Smooth muscle cell (in vitro differentiated cells): ENCODE measurements around the gene MIDN. TPM values are rescaled to one million over a fixed set of nuclear protein-coding genes. Genes with fewer than 3 reads are reported as not detected.

Experiments
- DNase-seq: peaks from one replicate; lab custom pipeline; 2025; ENCODE audit not compliant: unreplicated experiment; lab: John Stamatoyannopoulos, UW
- H2AFZ ChIP-seq: fragments of 200-600 bp; sonication (generic); 2 replicates; pipeline ENCODE4 v1.6.0; 2016; ENCODE audit warnings: antibody characterized with exemption, low read depth, mild to moderate bottlenecking
- H3F3A ChIP-seq: fragments of 200-600 bp; sonication (generic); 2 replicates; pipeline ENCODE4 v1.6.0; 2017; ENCODE audit warnings: antibody characterized with exemption, low read depth
- H3K27ac ChIP-seq: fragments of 200-600 bp; sonication (generic); 2 replicates; pipeline ENCODE4 v1.5.1; 2016; ENCODE audit warnings: low read depth, mild to moderate bottlenecking
- H3K27me3 ChIP-seq: fragments of 200-600 bp; sonication (generic); 2 replicates; pipeline ENCODE4 v1.6.1; 2016; ENCODE audit warnings: low read depth, mild to moderate bottlenecking
- H3K36me3 ChIP-seq: fragments of 200-600 bp; sonication (generic); 2 replicates; pipeline ENCODE4 v1.5.1; 2016; ENCODE audit warnings: low read depth
- H3K4me1 ChIP-seq: fragments of 200-600 bp; sonication (generic); 2 replicates; pipeline ENCODE4 v1.5.1; 2016; ENCODE audit warnings: low read depth
- H3K4me2 ChIP-seq: fragments of 200-600 bp; sonication (generic); 2 replicates; pipeline ENCODE4 v1.6.0; 2016; ENCODE audit warnings: mild to moderate bottlenecking
- H3K4me3 ChIP-seq: fragments of 200-600 bp; sonication (generic); 2 replicates; pipeline ENCODE4 v1.5.1; 2016; ENCODE audit warnings: mild to moderate bottlenecking
- H3K79me2 ChIP-seq: fragments of 200-600 bp; sonication (generic); 2 replicates; pipeline ENCODE4 v1.6.0; 2016; ENCODE audit warnings: low read depth, mild to moderate bottlenecking
- H3K9ac ChIP-seq: fragments of 200-600 bp; sonication (generic); 2 replicates; pipeline ENCODE4 v1.6.0; 2016; ENCODE audit warnings: low read depth
- H3K9me3 ChIP-seq: fragments of 200-600 bp; sonication (generic); replicated peaks from 2 replicates; pipeline ENCODE4 v1.5.1; 2016; ENCODE audit warnings: low read depth
- H4K20me1 ChIP-seq: fragments of 200-600 bp; sonication (generic); 2 replicates; pipeline ENCODE4 v1.6.0; 2016; ENCODE audit warnings: low read depth
- WGBS: methylation state at CpG from one replicate; pipeline ENCODE4 v1.1.7; 2016; ENCODE audit warnings: low lambda C conversion rate; 5-methylcytosine and 5-hydroxymethylcytosine counted together
- polyA plus RNA-seq: library from polyadenylated mRNA; unstranded; fragments of >200 nt; fragmentation: Nextera tagmentation; extraction: Ambion mirVana; gene quantifications from 2 replicates; pipeline ENCODE4 v1.2.1, GENCODE V29; 2016
- total RNA-seq: library from RNA; depleted of rRNA; stranded (reverse); fragments of >200 nt; gene quantifications from 2 replicates; pipeline ENCODE4 v1.2.3, GENCODE V29; 2014
- TF ChIP-seq, protein P1 (sequence below): fragments of 200-600 bp; sonication (generic); IDR thresholded peaks from 2 replicates; pipeline ENCODE4 v1.5.1; 2017; ENCODE audit warnings: borderline replicate concordance, mild to moderate bottlenecking, antibody characterized with exemption; ENCODE audit not compliant: insufficient read depth, poor library complexity, severe bottlenecking

The MIDN gene
- total and polyA plus RNA-seq, 2 experiments from 2014 or later = 58.5 to 65.3 TPM

DNA sequence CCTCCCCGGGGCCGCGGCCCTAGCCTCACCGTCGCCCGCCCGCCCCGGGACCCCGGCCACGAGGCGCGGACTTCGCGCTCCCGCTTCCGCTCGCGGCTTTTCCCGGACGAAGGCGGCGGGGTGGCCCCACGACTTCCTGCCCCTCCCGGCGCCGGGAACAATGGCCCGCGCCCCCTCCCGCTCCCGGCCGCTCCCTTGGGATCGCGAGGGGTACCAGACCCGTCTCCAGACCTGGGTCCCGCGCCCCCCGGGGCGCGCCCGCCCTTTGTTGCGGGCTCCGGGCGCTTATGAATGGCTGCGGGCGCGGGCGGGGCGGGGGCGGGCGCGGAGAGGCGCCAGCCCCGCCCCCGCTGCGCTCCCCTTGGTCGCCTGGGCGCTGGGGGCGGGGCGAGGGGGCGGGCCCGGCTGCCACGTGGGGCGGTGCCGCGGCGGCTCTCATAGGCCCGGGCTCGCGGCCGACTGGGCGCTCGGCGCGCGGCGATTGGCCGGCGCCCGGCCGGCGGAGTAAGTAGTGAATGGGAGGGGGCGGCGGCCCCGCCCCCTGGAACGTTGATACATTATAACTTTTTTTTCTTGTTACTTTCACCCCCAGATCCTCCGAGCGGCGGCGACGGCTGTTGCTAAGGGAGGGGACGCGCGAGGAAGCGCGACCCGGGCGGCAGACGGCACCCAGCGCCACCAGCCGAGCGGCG is 1.1 kb downstream of the MIDN start:
- H3K4me1 ChIP-seq = peaks cover 7% of the 10 kb centered on the region
- DNase-seq = peak; percentile 94
- H2AFZ ChIP-seq = no peak overlapping the region
- H3K9ac ChIP-seq = peak overlapping the region; percentile 98
- H4K20me1 ChIP-seq = peaks cover 49% of the 10 kb centered on the region
- no peaks in the 10 kb centered on the region for H3K9me3 ChIP-seq
- H3K27ac ChIP-seq = peak overlapping the region; percentile 99
- H3K36me3 ChIP-seq = no peaks in the 10 kb centered on the region
- H3K27me3 ChIP-seq = no peaks in the 10 kb centered on the region
- WGBS = under 1% methylated on average over 38 of the region's 102 CpGs
- TF ChIP-seq, protein P1, sequence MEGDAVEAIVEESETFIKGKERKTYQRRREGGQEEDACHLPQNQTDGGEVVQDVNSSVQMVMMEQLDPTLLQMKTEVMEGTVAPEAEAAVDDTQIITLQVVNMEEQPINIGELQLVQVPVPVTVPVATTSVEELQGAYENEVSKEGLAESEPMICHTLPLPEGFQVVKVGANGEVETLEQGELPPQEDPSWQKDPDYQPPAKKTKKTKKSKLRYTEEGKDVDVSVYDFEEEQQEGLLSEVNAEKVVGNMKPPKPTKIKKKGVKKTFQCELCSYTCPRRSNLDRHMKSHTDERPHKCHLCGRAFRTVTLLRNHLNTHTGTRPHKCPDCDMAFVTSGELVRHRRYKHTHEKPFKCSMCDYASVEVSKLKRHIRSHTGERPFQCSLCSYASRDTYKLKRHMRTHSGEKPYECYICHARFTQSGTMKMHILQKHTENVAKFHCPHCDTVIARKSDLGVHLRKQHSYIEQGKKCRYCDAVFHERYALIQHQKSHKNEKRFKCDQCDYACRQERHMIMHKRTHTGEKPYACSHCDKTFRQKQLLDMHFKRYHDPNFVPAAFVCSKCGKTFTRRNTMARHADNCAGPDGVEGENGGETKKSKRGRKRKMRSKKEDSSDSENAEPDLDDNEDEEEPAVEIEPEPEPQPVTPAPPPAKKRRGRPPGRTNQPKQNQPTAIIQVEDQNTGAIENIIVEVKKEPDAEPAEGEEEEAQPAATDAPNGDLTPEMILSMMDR = no peak
- peaks cover 28% of the 10 kb centered on the region for H3F3A ChIP-seq
- H3K79me2 ChIP-seq = peaks cover 43% of the 10 kb centered on the region
- H3K4me3 ChIP-seq = peak overlapping the region; percentile 99
- H3K4me2 ChIP-seq = peak overlapping the region; percentile 99

- Histone ChIP-seq H3K4me3 (peak overlapping the region; percentile 99), H3K79me2 (peaks cover 48% of the 10 kb centered on the region), H3K27ac (peak overlapping the region; percentile 97), H3K27me3 (no peaks in the 10 kb centered on the region), H3F3A (peaks cover 34% of the 10 kb centered on the region), H3K4me2 (peak overlapping the region; percentile 99), H3K9ac (peak overlapping the region; percentile 95), H3K36me3 (no peaks in the 10 kb centered on the region), H3K9me3 (no peaks in the 10 kb centered on the region), H2AFZ (no peak overlapping the region), H3K4me1 (peaks cover 7% of the 10 kb centered on the region), H4K20me1 (peaks cover 50% of the 10 kb centered on the region)
- no peak for DNase-seq
- WGBS = under 1% methylated on average over 32 of the region's 67 CpGs
- TF ChIP-seq, protein P1 = no peak
These were observed 1.6 kb downstream of the MIDN start for GRCh38 chr19:1249990-1250436.

- Histone ChIP-seq H4K20me1 (peaks cover 57% of the 10 kb centered on the region), H3K36me3 (no peaks in the 10 kb centered on the region), H3K27me3 (no peaks in the 10 kb centered on the region), H3K9ac (peak overlapping the region; percentile 95), H2AFZ (no peak overlapping the region), H3K4me2 (peak overlapping the region; percentile 99), H3K4me3 (peak overlapping the region; percentile 99), H3K9me3 (no peaks in the 10 kb centered on the region), H3K27ac (peak overlapping the region; percentile 97), H3K4me1 (peaks cover 7% of the 10 kb centered on the region), H3K79me2 (peaks cover 55% of the 10 kb centered on the region), H3F3A (peaks cover 40% of the 10 kb centered on the region)
- 5% methylated on average over 4 of the region's 90 CpGs for WGBS
- peak; percentile 52 for DNase-seq
- TF ChIP-seq, protein P1 = peak; percentile 10
These were observed 2.3 kb downstream of the MIDN start for GRCh38 chr19:1250437-1251260.
